ENCODE measurements around the gene RELA.

RELA gene

DNA sequence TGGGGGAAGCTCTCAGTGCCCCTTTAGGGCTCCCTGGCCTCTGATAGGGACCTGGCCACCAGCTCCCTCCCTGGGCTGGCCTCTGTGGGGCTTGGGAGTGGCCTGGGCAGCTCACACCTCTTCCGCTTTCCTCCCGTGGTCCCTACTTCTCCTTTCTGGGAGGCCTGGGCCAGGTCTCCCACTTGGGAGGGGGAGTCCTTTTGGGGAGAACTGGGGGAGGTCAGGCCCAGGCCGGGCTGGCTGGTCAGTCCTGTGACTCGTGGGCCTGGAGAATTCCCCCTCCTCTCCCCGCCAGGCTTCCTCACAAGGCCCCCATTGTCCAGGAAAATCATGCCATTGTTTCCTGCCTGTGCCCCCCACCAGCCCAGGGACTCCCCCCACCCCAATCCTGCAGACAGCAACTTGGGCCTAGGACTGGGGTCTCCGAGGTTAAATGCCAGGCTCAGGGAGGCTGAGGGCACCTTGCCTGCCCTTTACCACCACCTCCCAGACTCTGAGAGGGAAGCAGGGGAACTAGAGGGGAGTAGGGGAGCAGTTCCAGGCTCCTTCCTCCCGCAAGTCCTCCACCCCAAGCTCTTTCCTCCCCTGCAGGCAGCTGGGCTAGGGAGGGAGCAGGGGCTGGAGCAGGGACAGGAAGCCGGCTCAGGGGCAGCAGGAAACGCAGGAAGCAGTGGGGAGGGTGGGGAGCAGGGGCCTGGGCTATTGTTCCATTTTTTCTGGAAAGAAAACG is 51.5 kb downstream of the RELA start:
- no peak for DNase-seq

DNA sequence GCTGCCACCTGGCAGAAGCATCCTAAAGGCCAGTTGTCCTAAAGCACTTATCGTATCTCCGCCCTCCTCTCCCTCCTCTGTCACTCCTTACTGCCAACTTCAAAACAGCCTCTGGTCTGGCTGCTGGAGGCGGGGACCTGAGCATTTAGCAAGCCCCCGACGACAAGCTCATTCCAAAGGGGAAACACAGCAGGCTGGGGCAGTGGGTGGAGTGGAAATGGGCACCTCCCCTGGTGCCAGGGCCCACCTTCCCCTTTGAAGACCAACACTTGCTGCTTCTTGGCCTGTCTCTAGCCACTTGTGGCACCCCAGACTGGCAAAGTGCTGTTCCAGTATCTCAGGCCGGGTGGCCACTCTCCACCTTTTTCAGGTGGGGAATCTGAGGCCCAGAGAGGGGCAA is 52.3 kb downstream of the RELA start:
- DNase-seq, result no peak

GRCh38 chr11:65609665-65610064 is 53.1 kb downstream of the RELA start:
- DNase-seq, result no peak

DNA sequence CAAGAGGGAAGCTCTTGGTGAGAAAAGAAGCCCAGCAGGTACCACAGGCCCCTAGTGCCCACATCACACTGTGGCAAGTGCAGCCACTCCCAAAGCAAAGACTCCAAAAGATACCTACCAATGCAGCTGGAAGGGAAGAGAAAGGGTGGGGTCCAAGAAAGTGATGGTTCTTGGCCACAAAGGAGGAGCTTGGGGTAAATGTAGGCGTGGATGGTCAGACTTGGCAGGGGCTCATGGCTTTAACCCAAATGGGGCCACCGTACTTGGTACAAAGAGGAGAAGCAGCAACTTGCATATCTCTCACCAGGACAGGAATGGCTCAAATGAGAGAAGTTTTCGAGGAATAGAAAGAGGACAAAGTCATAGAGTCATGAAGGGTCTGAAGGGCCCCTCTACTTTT is 53.5 kb downstream of the RELA start:
- DNase-seq, result no peak

DNA sequence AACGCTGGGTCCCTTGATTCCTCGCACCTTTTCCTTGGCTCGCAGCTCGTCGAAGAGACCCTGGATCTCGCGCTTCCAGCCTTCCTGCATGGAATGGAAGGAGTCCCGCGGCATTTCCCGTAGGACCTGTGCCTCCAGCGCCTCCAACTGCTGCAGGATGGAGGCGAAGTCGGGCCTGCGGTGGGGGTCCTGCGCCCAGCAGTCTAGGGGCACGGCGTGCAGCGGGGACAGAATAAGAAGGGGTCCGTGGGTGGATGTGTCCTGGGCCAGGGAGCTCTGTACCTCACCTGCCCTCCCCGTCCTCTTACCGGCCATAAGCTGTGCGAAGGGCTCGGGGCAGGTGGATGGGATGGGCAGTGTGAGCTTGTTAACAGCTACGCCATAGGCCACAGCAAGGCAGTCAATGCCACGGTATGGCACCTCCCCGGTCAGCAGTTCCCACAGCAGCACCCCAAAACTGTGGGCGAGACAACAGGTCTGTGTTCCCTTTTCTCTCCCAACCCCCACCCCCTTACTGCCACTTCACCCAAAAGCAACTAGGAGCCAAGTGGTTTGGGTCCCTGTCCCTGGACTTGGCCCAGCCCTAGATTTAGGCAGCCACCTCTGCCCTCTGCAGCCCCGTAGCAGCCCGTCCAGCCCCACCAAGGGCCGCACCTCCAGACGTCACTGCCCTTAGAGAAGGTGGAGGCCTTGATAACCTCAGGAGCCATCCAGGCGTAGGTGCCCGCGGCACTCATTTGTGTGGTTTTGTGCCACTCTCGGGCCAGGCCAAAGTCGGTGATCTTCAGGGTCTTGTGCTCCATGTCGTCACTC is 54.9 kb downstream of the RELA start:
- no peak for DNase-seq

DNA sequence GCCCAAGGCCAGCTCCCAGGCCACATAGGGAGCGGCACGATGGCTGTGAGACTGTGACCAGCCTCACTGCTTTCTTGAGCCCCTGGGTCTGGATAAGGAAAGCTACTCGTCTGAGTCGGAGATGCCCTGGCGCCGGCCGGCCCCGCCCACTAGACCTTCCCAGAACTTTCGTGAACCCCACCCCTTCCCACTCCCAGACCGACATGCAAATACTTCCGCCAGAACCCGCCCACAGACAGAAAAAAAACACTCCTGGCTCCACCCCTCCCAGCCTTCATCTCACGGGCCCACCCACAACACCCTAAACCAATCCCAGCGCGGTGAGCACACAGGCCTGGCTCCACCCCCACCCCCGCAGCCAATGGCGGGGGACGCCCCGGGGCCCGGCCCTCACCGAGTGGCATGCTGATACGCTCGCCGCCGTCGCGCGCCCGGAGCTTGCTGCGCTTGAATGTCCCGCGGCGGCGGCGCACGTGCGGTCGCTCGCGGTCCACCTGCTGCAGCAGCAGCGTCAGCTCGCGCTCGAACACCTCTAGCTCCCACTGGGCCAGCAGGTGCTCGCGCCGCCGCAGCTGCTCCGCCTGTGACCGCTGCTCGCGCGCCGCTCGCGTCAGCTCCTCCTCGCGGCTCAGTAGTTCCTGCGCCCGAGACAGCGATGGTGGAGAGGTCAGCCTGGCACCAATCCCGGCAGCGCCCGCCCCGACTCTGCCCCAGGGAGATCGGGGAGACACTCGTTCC is 55.7 kb downstream of the RELA start:
- no peak for DNase-seq

- no peak for DNase-seq
Measured at GRCh38 chr11:65604258-65604657, 58.5 kb downstream of the RELA start.

Data from NCI-H1417 (cell line).